SW480 (cell line): ENCODE results near the gene SETD1B.
"Not testable (repeated sequence)": the region's sequence is repeated elsewhere in the genome, so short reads cannot be mapped to it uniquely, and the experiment has no call there.

ENCODE experiments used
- DNase-seq: peaks from one replicate; pipeline ENCODE4 v3.0.0-alpha.2; 2016; ENCODE audit warnings: low spot score

SETD1B gene

DNA sequence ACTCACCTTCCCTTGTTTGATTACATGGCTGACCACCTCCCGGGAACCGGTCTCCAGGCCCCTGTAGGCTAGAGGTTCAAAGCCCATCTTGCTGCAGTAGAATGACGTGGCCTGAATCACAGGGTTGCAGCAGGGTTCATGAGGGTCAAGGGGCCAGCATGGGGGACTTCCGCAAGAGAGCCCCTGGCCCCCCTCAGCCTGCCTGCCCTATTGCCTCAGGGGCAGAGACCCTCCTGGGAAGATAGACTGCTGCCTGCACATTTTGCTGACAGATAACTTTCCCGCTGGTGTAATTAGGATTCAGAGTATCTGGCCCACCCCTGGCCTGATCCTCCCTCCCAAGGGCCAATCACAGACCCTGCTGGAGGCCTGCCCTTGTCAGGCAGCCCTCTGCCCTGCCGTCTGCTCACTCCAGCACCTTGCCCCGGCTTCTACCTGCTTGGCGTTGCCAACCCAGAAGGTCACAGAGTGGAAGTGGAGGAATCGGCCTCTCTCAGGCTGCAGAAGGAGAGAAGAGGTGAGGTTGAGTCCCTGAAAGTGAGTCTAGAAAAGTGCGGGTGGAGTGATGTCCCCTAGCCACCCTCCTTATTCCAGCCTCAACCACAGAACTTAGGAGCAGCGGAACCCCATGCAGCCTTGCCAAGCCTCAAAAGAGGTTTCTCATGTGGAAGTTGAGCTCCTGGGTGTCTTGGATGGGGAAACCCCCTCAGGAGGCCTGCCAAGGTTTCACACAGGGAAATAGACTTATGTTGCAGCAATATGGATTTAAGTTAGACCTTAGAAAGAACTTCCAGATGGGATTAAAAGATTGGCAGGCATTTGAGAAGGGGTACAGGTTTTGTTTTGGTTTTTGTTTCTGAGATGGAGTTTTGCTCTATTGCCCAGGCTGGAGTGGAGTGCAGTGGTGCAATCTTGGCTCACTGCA is 53.8 kb downstream of the SETD1B start:
- DNase-seq, result no peak

DNA sequence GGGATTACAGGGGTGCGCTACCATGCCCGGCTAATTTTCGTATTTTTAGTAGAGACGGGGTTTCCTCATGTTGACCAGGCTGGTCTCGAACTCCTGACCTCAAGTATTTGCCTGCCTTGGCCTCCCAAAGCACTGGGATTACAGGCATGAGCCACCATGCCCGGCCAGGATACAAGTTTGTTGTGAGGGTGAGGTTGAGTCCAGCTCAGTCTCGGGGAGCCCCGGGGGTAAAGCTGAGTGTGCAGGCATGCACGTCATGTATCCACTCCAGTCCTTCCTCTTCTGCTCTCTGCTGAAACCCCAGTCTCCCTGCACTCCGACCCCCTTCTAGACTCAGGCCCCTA is 54.5 kb downstream of the SETD1B start:
- no peak for DNase-seq

DNA sequence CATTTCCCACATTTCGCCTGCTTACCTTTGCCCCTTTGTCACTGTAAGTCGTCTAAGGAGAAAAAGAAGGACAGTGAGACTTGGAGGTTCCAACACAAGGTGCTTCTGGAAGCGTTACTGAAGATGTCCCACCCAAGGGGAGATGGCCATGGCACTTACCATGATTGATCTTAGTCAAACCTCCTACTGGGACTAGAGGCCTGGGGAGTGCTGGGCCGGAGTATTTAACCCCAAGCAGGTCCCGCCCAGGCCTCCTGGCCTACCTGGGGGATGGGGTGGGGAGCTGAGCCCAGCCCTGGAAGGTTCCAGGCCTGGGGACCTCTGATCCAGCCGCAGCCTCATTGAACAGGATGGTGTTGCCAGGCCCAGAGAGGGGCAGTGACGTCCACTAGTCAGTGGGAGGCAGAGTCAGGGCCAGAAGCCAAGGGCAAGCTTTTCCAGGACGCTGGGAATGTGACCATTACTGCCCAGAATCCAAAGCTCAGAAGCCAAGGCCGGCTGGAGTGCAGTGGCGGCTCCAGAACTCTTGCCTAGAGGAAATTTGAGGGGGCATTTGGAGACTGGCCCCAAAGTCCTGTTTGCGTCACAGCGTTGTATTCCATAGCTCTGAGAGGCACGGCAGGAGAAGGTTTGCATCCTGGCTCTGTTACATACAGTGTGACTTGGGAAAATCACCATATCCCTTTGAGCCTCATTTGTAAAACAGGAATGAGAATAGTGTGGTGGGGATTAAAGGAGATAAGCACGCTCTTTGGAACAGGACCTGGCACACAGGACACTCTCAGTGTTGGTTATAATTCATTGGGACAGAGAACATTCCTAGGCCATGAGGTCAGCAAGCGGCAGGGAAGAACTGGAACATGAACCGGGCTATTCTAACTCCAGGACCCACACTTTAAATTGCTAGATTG is 55.1 kb downstream of the SETD1B start, which contains the start of gene HPD:
TSS of gene HPD (minus strand) at position 198 of the 911 bp plus-strand sequence. CDS start at position 162, 36 bp downstream.
- peak; percentile 38 for DNase-seq

DNA sequence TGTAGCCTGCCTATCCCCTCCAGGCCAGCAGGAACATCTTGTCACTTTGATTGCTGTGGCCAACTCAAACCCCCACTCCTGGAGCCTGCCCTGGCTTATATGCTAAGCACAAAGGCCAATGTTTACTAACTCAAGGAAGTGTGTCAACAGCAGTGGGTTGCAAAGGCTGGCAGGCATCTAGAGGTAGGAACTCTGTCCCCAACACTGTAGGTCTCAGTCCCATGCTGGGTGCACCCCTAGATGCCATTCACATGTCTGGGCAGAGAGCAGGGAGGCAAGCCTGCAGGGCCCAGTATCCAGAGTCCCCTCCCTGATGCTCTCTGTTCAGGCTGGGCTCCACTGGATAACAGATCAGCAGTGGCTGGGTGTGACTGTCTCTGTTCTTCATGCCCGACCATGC is 56.4 kb downstream of the SETD1B start:
- no peak for DNase-seq

DNA sequence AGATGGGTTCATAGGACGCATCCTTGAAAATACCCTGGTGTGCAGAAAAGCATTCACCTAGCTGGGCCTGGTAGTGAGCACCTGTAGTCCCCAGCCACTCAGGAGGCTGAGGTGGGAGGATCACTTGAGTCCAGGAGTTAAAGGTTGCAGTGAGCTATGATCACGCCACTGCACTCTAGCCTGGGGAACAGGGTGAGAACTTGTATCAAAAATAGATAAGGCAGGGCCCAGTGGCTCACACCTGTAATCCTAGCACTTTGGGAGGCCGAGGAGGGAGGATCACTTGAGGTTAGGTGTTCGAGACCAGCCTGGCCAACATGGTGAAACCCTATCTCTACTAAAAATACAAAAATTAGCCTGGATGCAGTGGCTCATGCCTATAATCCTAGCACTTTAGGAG is 56.9 kb downstream of the SETD1B start:
- not testable (repeated sequence) for DNase-seq

DNA sequence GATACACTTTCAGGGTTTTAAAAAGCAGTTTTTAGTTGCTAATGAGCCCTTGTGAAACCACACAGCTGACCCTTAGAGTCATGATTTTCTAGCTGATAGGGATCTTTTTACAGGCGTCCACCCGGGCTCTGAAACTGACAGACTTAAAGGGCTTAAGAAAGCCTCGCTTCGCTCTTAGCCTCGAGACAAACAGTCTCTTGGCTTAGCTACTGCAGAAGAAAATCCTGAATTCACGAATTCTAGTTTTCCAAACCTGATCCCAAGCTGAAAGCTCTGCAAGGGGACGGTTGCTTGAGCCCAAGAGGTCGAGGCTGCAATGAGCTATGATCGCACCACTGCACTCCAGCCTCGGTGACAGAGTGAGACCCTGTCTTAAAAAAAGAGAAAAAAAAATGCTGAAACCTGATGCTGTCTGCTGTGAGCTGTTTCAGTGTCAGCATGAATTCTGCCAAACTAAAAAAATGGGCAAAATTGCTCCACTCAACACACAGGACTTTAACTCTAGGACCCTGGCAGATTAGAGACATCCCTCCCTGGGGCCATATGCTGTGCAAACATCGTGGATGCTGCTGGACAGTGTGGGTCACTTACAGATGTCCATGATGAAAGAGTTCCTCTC is 57.9 kb downstream of the SETD1B start:
- DNase-seq, result no peak

DNA sequence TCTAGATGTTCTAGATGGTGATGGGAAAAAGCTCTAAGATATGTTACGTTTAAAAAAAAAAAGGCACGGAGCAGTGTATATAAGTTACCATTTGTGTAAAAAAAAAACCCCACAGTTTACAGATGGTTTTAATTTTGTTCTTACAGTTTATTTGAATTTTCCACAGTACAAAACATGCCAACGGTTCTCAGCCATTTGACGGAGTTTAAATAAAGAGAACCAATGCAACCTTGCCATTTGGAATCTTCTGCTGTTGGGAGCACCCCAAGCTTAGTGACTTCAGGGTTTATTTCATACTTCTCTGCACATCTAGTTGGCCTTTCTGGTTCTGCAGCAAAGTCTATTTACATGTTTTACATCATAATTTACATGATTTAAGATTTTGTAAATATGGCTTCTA is 62.5 kb downstream of the SETD1B start:
- DNase-seq, result no peak

DNA sequence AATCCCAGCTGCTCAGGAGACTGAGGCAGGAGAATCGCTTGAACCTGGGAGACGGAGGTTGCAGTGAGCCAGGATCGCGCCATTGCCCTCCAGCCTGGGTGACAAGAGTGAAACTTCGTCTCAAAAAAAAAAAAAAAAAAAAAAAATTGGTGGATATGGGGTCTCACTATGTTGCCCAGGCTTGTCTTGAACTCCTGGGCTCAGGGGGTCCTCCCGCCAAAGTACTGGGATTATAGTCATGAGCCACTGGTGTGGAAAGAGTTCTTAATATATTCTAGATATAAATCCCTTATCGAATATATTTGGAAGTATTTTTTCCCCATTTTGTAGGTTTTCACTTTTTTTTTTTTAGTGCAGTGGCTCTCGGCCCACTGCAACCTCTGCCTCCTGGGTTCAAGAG is 65.4 kb downstream of the SETD1B start:
- not testable (repeated sequence) for DNase-seq

DNA sequence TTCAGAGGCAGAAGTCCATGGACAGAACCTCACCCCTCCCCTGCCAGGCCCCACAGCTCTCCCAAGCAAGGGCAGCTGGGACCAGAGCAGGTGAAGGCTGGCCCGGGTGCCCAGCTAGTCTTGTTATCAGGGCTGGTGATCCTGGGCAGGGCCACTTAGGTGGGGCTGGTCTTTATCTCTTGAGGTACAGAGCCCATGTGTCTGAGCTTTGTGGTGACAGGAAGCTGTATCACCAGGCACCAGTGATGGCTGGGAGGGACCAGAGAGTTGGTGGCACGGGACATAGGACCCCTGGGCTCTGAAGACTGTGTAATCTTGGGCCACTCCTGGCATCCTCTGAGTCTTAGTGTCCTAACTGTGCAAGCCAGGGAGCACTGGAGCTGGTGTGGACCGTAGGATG is 67.7 kb downstream of the SETD1B start:
- no peak for DNase-seq

DNA sequence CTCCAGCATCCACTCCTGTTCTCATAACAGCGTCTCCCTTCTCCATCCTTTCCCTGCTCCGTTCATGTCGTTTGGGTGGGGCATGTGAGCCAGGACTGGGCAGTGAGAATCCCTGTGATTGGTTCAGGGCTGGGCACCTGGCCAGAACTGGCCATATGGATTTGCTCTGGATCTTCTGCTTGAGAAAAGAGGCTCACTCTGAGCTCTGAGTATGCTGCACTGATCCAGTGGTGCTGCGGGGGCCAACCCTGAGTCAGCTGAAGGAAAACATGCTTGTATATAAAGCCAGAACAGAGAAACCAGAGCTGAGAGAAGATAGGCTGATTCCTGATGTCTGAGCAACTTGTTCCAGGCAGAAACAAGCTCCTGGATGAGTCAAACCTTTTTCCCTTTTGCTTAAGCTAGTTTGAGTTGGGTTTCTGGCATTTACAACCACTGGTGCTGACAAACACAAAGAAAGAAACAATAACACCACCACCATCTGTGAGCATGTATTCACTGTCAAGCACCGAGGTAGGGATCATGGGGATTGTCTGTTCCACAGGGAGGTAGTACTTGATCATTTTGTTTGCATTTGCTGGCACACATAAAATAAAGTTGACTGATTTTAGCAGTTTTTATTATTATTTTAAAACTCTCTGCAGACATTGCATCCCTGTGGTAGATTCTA is 68.9 kb downstream of the SETD1B start:
- peak; percentile 6 for DNase-seq

DNA sequence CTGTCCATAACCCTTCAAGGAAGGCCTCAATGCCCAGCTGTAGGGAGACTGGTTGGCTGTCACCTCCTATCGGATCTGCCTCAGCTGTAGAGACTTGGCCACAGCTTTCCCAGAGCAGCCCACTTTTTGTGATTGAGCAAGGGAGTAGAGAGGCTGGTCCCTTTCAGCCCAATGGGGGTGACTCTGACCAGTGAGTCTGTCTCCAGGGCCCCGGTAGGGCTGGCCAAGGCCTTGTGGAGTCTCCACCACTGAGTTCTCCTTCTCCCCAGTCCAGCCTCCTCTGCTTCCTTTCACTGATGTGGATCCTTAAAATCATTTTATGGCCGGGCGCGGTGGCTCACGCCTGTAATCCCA is 69.4 kb downstream of the SETD1B start:
- DNase-seq, result no peak

DNA sequence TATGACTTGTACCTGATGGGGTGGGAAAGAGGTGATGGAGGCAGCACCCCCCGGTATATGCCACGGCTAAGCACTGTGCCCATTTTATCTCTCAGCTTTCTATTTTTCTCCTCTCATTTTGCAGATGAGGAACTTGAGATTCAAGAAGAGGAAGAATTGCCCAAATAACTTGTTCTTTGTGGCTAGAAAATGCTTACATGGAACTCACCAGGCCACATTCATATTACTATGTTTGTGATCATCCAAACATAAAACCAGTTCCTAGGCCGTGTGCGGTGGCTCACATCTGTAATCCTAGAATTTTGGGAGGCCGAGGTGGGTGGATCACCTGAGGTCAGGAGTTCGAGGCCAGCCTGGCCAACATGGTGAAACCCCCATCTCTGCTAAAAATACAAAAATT is 70.3 kb downstream of the SETD1B start:
- DNase-seq, result no peak

DNA sequence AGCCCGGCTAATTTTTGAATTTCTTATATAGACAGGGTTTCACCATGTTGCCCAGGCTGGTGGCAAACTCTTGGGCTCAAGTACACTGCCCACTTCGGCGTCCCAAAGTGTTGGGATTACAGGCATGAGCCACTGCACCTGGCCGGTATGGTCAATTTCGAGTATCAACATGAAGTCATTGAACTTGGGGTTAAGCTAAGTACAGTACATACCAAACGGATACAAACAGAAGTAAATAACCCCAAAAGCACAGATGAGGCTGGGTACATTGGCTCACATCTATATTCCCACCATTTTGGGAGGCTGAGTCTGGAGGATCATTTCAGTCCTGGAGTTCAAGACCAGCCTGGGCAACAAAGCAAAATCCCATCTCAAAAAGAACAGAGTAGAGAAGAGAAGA is 71.8 kb downstream of the SETD1B start:
- DNase-seq, result no peak

DNA sequence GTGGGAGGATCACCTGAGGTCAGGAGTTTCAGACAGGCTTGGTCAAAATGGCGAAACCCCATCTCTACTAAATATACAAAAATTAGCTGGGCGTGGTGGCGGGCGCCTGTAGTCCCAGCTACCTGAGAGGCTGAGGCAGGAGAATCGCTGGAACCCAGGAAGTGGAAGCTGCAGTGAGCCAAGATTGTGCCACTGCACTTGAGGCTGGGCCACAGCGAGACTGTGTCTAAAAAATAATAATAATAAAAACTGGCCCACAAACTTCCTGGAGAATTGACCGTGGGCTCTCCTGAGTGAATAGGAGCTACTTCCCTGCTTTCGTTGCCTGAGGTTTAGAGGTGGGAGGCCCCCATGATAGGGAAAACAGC is 72.3 kb downstream of the SETD1B start:
- DNase-seq, result not testable (repeated sequence)
